ENCODE data around the gene ZFR. TPM values are rescaled to one million over a fixed set of nuclear protein-coding genes. Genes with fewer than 3 reads are reported as not detected.

Gene ZFR
- total RNA-seq, 1 donor from 2014 or later = 89.8 TPM

DNA sequence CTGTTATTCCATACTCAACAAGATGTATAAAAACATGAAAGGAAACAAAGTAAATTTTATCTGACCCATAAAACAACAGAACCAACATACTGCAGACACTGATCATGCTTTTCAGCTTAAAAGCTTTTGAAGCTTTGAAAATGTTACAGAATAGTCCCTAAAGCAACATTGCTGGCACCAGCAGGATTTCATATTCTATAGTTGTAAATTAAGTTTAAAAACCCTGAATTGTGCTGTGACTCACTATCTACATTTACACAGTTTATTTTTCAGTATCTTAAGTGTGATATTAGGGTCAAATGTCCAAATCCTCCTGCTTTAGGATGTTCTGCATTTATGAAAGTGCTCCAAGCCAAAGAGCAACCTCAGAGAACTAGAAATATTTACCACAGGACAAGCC is 59.9 kb downstream of the ZFR start:
- Mint-ChIP-seq H3K9me3 (no peaks in the 10 kb centered on the region), H3K27me3 (ENCODE audit: low read depth) (no peaks in the 10 kb centered on the region), H3K27ac (ENCODE audit: unreplicated experiment) (no peak overlapping the region), H3K36me3 (ENCODE audit: low read depth) (peaks cover 15% of the 10 kb centered on the region), H3K4me3 (no peak overlapping the region), H3K4me1 (no peaks in the 10 kb centered on the region)
- TF ChIP-seq CTCF (conservative IDR thresholded peaks at IDR 0.05) = no peak
- DNase-seq (ENCODE audit: low read depth, low spot score) = no peak

GRCh38 chr5:32383586-32383985 is 61.0 kb downstream of the ZFR start:
- no peaks in the 10 kb centered on the region for H3K4me1 Mint-ChIP-seq
- H3K36me3 Mint-ChIP-seq (ENCODE audit: low read depth) = peaks cover 13% of the 10 kb centered on the region
- no peak overlapping the region for H3K4me3 Mint-ChIP-seq
- H3K9me3 Mint-ChIP-seq = no peaks in the 10 kb centered on the region
- DNase-seq (ENCODE audit: low read depth, low spot score) = no peak
- no peak overlapping the region for H3K27ac Mint-ChIP-seq (ENCODE audit: unreplicated experiment)
- H3K27me3 Mint-ChIP-seq (ENCODE audit: low read depth) = no peaks in the 10 kb centered on the region
- no peak for TF ChIP-seq CTCF (conservative IDR thresholded peaks at IDR 0.05)

DNA sequence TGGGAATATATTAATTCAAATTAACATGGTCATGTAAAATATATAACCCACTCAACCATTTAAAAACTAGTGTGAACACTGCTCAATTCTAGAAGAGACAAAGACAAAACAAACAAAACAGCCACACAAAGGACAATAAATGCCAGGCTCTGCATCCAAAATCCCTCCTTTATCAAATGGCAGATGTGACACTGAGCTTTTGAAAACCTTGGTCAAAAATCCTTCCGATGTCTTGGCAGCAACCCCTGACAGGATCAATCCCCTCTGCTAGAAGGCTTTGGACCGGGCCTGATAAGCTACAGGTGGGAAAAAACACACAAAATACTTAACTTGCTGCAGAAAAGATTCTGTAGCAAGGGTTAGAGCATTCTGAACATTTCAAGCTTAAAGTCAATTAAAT is 61.5 kb downstream of the ZFR start:
- H3K9me3 Mint-ChIP-seq = no peaks in the 10 kb centered on the region
- no peak for TF ChIP-seq CTCF (conservative IDR thresholded peaks at IDR 0.05)
- H3K4me3 Mint-ChIP-seq = no peak overlapping the region
- H3K27ac Mint-ChIP-seq (ENCODE audit: unreplicated experiment) = no peak overlapping the region
- H3K36me3 Mint-ChIP-seq (ENCODE audit: low read depth) = peaks cover 13% of the 10 kb centered on the region
- H3K27me3 Mint-ChIP-seq (ENCODE audit: low read depth) = no peaks in the 10 kb centered on the region
- H3K4me1 Mint-ChIP-seq = no peaks in the 10 kb centered on the region
- no peak for DNase-seq (ENCODE audit: low read depth, low spot score)

- Mint-ChIP-seq H3K4me3 (no peak overlapping the region), H3K4me1 (no peaks in the 10 kb centered on the region), H3K27ac (ENCODE audit: unreplicated experiment) (no peak overlapping the region), H3K27me3 (ENCODE audit: low read depth) (no peaks in the 10 kb centered on the region), H3K9me3 (no peaks in the 10 kb centered on the region), H3K36me3 (ENCODE audit: low read depth) (peaks cover 12% of the 10 kb centered on the region)
- TF ChIP-seq CTCF (conservative IDR thresholded peaks at IDR 0.05) = no peak
- DNase-seq (ENCODE audit: low read depth, low spot score) = no peak
Measured at GRCh38 chr5:32379421-32379820, 65.1 kb downstream of the ZFR start.

DNA sequence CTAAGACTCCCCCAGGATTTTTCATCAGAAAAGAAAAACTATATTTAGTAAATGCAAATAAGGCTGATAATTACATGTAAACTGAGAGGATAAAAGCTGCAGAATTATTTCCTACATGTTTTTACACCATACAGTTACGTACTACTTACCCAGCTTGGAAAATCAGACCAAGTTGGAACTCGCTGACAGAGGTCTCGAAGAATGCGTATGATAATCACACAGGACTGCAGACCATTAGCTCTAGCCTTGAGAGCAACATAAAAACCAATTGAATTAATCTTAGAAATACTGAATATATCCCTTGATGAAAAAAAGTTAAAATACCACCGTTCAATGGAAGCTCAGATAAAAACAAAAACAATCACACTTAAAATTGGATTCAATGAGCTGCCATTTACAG is 65.6 kb downstream of the ZFR start:
- H3K36me3 Mint-ChIP-seq (ENCODE audit: low read depth) = peaks cover 11% of the 10 kb centered on the region
- TF ChIP-seq CTCF (conservative IDR thresholded peaks at IDR 0.05) = no peak
- DNase-seq (ENCODE audit: low read depth, low spot score) = no peak
- no peaks in the 10 kb centered on the region for H3K9me3 Mint-ChIP-seq
- H3K4me1 Mint-ChIP-seq = no peaks in the 10 kb centered on the region
- H3K4me3 Mint-ChIP-seq = no peak overlapping the region
- H3K27me3 Mint-ChIP-seq (ENCODE audit: low read depth) = no peaks in the 10 kb centered on the region
- no peak overlapping the region for H3K27ac Mint-ChIP-seq (ENCODE audit: unreplicated experiment)

Data from neural crest cell (in vitro differentiated cells).